Choroid plexus epithelial cell (primary cell): ENCODE data around the gene LAMA3.
A peak's percentile ranks its signal among the peaks of the same experiment; 100 is the strongest.

Experiments
- DNase-seq: peaks from one replicate; pipeline ENCODE4 v3.0.0-alpha.2; 2010; ENCODE audit warnings: low read depth
- H3K4me3 ChIP-seq: 2 replicates; pipeline ENCODE4 v1.5.1; 2011; ENCODE audit warnings: low read depth, mild to moderate bottlenecking, control low read depth, low read length, moderate library complexity
- TF ChIP-seq, protein P1 (sequence below): conservative IDR thresholded peaks from 2 replicates; pipeline ENCODE4 v1.5.1; 2011; ENCODE audit warnings: low read depth, mild to moderate bottlenecking, control low read depth, inconsistent platforms, low read length, moderate library complexity

LAMA3 gene

DNA sequence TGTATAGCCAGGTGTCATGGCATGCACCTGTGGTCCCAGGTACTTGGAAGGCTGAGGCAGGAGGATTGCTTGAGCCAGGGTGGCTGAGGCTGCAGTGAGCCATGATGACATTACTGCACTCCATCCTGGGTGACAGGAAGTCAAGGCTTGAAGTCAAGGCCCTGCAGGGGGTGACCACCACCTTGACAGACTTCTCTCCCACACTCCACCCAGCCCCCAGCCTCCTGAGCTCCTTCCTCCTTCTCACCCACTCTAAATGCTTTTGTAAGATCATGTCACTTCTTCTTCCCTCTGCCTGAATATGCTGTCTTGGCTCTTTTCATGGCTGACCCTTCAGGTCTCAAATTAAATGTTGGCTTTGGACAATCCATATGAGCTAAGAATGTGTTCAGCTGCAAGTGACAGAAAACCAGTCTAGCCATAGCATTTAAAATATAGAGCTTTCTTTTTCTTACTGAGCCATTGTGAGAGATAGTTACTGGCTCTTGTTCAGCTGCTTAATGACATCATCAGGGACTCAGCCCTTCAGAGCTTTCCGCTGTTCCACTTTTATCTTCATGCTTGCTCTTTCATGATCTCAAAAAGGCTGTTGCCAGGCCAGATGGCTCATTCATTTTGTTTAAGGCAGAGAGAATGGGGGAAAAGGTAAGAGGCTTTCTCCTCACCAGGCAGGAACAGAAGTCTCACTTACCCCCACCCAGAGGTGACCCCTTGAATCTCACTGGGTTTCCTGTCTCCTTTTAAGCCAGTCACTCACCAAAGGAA lies 288.6 kb downstream of the LAMA3 start:
- TF ChIP-seq, protein P1, sequence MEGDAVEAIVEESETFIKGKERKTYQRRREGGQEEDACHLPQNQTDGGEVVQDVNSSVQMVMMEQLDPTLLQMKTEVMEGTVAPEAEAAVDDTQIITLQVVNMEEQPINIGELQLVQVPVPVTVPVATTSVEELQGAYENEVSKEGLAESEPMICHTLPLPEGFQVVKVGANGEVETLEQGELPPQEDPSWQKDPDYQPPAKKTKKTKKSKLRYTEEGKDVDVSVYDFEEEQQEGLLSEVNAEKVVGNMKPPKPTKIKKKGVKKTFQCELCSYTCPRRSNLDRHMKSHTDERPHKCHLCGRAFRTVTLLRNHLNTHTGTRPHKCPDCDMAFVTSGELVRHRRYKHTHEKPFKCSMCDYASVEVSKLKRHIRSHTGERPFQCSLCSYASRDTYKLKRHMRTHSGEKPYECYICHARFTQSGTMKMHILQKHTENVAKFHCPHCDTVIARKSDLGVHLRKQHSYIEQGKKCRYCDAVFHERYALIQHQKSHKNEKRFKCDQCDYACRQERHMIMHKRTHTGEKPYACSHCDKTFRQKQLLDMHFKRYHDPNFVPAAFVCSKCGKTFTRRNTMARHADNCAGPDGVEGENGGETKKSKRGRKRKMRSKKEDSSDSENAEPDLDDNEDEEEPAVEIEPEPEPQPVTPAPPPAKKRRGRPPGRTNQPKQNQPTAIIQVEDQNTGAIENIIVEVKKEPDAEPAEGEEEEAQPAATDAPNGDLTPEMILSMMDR: no peak
- DNase-seq: no peak
- H3K4me3 ChIP-seq: no peak overlapping the region

DNA sequence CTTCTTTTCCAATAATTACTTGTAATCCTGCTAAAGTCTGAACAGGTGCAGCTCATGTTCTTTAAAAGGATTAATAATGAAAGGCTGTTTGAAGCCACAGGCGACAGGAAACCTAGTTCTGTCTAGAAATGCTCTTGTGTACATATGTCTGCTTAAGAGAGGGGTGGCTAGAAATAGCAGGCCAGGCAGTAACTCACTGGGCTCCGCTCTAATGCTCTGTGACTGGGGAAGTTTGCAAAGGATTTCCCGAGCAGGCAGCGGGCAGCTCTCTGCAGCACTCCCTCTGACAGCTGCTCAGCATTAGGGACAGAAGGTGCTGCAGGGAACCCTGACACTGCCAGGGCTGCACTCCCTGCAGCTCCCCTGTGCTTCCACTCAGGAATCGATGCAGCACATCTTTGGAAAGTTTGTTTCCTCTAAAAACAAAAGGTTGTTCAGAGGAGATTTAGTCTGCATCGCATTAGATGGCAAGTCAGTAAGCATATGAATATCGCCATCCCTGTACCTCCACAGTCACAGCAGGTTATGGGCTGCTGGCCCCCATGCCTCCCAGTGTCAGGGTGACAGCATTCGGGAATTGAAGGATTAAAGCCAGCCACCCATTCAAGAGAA lies 292.2 kb downstream of the LAMA3 start:
- no peak for DNase-seq
- H3K4me3 ChIP-seq: no peak overlapping the region
- TF ChIP-seq, protein P1: no peak

DNA sequence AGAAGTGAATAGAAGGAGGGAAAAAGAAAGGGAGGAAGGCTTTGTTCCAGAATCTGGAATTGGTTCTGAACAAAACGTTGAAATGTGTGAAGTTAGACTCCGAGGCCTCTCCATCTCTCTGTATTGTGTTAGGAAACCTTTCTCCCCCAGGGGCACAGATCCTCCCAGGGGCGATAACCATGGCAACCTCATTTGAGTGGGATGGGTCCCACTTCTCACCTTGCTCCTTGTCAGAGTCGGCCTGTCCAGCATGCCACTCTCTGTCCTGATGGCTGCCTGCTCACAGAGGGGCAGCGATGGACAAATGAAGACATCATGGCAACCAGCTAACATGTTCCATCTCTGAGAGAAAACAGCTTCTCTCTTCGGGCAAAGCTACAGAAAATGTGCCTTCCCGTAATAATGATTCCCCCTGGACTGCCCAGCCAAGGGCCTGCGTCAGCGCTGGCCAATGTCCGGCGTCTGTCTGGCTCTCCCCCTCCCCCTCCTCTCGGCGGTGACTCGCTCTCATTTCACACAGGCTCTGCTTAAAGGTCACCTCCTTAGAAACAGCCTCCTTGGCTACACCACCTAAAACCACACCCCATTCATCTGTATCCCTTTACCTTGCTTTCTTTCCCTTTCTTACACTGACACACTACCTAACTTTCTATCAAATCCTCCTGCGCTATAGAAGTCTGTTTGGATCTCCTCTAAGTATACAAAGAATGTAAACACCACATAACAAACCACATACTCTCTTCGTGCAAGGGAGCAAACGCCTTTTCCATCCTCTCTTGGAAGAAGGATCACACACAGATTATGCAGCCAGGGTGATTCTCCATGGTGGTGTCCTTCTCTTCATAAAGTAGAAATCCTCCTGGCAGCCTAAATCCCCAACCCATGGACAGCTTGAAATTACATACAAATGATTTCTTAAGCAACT lies 293.2 kb downstream of the LAMA3 start:
- no peak overlapping the region for H3K4me3 ChIP-seq
- DNase-seq: peak; percentile 54
- TF ChIP-seq, protein P1: no peak

DNA sequence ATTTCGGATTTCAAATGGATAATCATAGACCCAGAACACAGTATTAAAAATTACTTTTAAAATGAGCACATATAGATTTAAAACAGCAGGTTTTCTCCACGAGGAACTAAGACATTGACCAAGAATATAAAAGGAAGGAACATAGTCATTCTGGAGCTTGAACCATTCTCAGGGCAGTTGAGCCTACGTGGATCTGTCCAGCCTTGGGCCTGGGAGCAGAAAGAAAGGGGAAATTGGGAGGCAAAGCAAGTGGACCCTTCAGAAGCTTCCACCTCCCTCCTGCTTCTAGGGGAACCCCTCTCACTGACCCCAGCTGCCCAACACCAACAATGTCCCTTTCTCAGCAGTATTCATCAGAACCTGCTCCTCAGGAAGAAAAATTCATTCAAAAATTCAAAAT lies 293.9 kb downstream of the LAMA3 start:
- TF ChIP-seq, protein P1: no peak
- no peak for DNase-seq
- H3K4me3 ChIP-seq: no peak overlapping the region

DNA sequence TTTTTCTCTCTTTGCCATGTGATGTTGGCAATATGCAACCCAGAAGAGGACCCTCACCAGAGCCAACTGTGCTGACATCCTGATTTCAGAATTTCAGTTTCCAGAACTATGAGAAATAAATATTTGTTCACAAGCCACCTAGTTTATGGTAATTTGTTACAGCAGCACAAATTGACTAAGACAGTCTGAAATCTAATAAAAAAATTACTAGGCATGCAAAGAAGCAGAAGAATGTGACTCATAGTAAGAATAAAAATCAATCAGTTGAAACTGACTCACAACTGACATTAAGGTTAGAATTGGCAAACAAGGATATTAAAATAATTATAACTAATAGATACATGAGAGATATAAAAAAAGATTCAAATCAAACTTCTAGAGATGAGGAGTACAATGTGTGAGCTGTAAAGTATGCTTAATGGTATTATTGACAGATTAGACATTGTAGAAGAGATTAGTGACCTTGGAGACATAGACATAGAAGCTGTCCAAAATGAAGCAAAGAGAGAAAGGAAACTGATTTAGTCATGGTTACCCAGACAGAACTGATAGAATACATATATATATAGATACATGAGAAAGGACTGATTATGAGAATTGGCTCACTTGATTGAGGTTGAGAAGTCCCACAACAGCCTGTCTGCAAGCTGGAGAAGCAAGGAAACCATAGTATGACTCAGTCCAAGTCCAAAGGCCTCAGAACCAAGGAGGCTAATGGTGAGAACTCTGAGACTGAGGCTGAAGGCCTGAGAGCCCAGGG lies 297.5 kb downstream of the LAMA3 start:
- TF ChIP-seq, protein P1: no peak
- no peak overlapping the region for H3K4me3 ChIP-seq
- no peak for DNase-seq
